ENCODE measurements around the gene NR4A1.

DNA sequence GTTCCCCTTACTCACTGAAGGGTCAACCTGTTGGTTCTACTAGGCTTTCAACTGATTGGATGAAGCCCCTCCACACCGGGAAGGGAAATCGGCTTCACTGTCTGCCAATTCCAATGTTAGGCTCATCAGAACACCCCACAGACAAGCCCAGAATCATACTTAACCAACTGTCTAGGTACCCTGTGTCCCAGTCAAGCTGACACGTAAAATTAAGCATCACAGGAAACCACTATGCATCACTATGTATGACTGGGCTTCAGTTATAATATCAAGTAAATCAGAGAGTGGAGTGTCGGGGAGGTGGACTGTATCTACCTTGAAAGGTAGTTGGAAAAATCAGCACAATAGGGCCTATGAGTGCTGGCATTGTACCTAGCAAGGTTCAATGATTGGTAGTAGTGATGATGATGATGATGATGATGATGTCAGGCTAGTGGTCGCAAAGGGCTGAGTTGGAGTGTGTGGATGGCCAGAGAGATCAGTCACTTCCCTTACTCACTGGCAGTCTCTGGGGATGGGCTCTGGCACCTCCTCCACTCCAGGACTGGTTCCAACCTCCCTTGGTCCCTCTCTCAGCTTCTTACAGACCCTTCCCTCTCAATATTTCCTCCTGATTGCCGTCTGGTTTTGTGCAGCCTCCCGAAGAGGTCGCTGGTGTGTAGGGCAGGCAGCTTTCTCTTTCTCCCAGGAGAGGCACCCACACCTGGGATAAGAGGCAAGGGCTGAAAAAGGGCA, 15.3 kb downstream of the NR4A1 start:
- TF ChIP-seq, protein P1, sequence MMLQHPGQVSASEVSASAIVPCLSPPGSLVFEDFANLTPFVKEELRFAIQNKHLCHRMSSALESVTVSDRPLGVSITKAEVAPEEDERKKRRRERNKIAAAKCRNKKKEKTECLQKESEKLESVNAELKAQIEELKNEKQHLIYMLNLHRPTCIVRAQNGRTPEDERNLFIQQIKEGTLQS (CRISPR knock-in tag; conservative IDR thresholded peaks at IDR 0.05) = no peak
- TF ChIP-seq, protein P2, sequence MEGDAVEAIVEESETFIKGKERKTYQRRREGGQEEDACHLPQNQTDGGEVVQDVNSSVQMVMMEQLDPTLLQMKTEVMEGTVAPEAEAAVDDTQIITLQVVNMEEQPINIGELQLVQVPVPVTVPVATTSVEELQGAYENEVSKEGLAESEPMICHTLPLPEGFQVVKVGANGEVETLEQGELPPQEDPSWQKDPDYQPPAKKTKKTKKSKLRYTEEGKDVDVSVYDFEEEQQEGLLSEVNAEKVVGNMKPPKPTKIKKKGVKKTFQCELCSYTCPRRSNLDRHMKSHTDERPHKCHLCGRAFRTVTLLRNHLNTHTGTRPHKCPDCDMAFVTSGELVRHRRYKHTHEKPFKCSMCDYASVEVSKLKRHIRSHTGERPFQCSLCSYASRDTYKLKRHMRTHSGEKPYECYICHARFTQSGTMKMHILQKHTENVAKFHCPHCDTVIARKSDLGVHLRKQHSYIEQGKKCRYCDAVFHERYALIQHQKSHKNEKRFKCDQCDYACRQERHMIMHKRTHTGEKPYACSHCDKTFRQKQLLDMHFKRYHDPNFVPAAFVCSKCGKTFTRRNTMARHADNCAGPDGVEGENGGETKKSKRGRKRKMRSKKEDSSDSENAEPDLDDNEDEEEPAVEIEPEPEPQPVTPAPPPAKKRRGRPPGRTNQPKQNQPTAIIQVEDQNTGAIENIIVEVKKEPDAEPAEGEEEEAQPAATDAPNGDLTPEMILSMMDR (IDR thresholded peaks at IDR 0.05) = no peak
- TF ChIP-seq, protein P3, sequence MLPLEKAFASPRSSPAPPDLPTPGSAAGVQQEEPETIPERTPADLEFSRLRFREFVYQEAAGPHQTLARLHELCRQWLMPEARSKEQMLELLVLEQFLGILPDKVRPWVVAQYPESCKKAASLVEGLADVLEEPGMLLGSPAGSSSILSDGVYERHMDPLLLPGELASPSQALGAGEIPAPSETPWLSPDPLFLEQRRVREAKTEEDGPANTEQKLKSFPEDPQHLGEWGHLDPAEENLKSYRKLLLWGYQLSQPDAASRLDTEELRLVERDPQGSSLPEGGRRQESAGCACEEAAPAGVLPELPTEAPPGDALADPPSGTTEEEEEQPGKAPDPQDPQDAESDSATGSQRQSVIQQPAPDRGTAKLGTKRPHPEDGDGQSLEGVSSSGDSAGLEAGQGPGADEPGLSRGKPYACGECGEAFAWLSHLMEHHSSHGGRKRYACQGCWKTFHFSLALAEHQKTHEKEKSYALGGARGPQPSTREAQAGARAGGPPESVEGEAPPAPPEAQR (CRISPR knock-in tag; IDR thresholded peaks at IDR 0.05) = no peak
- TF ChIP-seq, protein P4, sequence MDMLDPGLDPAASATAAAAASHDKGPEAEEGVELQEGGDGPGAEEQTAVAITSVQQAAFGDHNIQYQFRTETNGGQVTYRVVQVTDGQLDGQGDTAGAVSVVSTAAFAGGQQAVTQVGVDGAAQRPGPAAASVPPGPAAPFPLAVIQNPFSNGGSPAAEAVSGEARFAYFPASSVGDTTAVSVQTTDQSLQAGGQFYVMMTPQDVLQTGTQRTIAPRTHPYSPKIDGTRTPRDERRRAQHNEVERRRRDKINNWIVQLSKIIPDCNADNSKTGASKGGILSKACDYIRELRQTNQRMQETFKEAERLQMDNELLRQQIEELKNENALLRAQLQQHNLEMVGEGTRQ (CRISPR knock-in tag; IDR thresholded peaks at IDR 0.05) = no peak
- TF ChIP-seq ZNF423 (CRISPR knock-in tag; IDR thresholded peaks at IDR 0.05) (no peak), ZNF219 (CRISPR knock-in tag; IDR thresholded peaks at IDR 0.05; ENCODE audit: borderline replicate concordance) (no peak), SMAD4 (CRISPR knock-in tag; IDR thresholded peaks at IDR 0.05) (no peak), IRF2 (CRISPR knock-in tag; IDR thresholded peaks at IDR 0.05; ENCODE audit: borderline replicate concordance, low read depth) (no peak)
- TF ChIP-seq, protein P5, sequence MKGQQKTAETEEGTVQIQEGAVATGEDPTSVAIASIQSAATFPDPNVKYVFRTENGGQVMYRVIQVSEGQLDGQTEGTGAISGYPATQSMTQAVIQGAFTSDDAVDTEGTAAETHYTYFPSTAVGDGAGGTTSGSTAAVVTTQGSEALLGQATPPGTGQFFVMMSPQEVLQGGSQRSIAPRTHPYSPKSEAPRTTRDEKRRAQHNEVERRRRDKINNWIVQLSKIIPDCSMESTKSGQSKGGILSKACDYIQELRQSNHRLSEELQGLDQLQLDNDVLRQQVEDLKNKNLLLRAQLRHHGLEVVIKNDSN (CRISPR knock-in tag; IDR thresholded peaks at IDR 0.05) = no peak
